HG03378 (cell line): ENCODE results near the gene ADRA2B.
"Not testable (repeated sequence)": the region's sequence is repeated elsewhere in the genome, so short reads cannot be mapped to it uniquely, and the experiment has no call there.

ENCODE experiments used
- ATAC-seq: cut with Tn5 transposase; IDR thresholded peaks from one replicate; pipeline ENCODE4 v1.9.1; 2021; ENCODE audit warnings: mild to moderate bottlenecking, moderate library complexity; ENCODE audit not compliant: unreplicated experiment

Gene ADRA2B

GRCh38 chr2:96116424-96116878, at the start of gene ADRA2B:
TSS of gene ADRA2B (minus strand) at chr2:96116571. CDS start at chr2:96116149, 422 bp downstream.
- no peak for ATAC-seq

- ATAC-seq = peak; percentile 74
Observed at GRCh38 chr2:96164459-96165184, 48.3 kb upstream of the ADRA2B start.

GRCh38 chr2:96163768-96164429, 47.5 kb upstream of the ADRA2B start:
- peak; percentile 52 for ATAC-seq

GRCh38 chr2:96163415-96163767, 47.0 kb upstream of the ADRA2B start:
- ATAC-seq = no peak

GRCh38 chr2:96161898-96162297, 45.5 kb upstream of the ADRA2B start:
- no peak for ATAC-seq

GRCh38 chr2:96160366-96160765, 44.0 kb upstream of the ADRA2B start:
- ATAC-seq = not testable (repeated sequence)

GRCh38 chr2:96159084-96159830, 42.9 kb upstream of the ADRA2B start:
- ATAC-seq = no peak

- no peak for ATAC-seq
Observed at GRCh38 chr2:96158554-96158940, 42.2 kb upstream of the ADRA2B start.

GRCh38 chr2:96157649-96158553, 41.5 kb upstream of the ADRA2B start:
- ATAC-seq = peak; percentile 54

GRCh38 chr2:96156926-96157648, 40.7 kb upstream of the ADRA2B start:
- ATAC-seq = peak; percentile 34

GRCh38 chr2:96156011-96156820, 39.8 kb upstream of the ADRA2B start:
- ATAC-seq = no peak

- no peak for ATAC-seq
Observed at GRCh38 chr2:96154506-96155380, 38.4 kb upstream of the ADRA2B start.

- ATAC-seq = no peak
Observed at GRCh38 chr2:96153991-96154431, 37.6 kb upstream of the ADRA2B start.

GRCh38 chr2:96153291-96153713, 36.9 kb upstream of the ADRA2B start:
- no peak for ATAC-seq

- no peak for ATAC-seq
Observed at GRCh38 chr2:96152304-96153161, 36.2 kb upstream of the ADRA2B start.

GRCh38 chr2:96151595-96152303, 35.4 kb upstream of the ADRA2B start:
- ATAC-seq = no peak
